Kidney glomerular epithelial cell (primary cell): ENCODE data around the gene CPNE8.

Experiments used
- DNase-seq: peaks from one replicate; lab custom pipeline; 2025; lab: John Stamatoyannopoulos, UW

The CPNE8 gene

GRCh38 chr12:38895446-38895845 lies 9.9 kb downstream of the CPNE8 start:
- DNase-seq: no peak

DNA sequence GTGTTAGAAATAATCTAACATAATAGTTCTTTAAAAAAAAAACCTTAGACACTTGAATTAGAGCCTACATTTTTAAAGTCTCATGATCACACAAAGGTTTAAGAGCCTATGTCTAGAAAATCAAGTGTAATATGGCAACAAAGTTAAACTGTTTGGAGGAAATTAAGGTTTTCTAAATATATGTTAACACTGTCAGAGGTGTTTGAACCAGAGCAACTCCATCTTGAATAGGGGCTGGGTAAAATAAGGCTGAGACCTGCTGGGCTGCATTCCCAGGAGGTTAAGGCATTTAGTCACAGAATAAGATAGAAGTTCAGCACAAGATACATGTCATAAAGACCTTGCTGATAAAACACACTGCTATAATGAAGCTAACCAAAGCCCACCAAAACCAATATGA lies 12.4 kb downstream of the CPNE8 start:
- no peak for DNase-seq

DNA sequence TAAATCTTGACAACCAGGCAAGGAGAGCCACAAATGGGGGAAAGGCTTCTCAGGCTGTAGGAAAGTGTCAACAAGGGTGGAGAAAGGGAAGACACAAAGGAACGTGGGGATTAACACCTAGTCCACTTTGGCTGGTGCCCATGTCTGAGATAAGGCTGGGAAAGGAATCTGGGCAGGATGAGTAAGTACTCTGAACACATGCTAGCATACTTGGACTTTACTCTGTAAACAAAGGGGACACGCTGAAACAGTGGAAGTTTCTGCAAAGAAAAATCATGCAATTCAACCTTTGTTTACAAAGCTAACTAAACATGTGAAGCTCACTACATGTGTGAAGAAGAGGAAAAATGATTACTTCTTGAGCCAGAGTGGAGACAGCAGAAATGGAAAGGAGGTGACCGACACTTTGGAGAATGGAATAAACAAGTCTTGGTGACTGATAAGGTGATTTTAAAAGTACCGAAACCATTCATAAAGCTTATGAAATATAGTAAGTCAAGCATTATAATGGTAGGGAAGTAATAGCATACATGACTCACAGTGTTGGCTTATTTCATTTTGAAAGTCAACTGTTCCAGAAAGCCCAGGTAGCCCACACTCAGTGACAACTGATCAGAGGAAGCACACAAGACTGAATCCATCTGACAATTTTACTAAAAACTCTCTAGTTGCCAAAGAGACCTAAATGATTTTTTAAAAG lies 13.2 kb downstream of the CPNE8 start:
- no peak for DNase-seq

GRCh38 chr12:38890102-38890855 lies 15.1 kb downstream of the CPNE8 start:
- DNase-seq: no peak

DNA sequence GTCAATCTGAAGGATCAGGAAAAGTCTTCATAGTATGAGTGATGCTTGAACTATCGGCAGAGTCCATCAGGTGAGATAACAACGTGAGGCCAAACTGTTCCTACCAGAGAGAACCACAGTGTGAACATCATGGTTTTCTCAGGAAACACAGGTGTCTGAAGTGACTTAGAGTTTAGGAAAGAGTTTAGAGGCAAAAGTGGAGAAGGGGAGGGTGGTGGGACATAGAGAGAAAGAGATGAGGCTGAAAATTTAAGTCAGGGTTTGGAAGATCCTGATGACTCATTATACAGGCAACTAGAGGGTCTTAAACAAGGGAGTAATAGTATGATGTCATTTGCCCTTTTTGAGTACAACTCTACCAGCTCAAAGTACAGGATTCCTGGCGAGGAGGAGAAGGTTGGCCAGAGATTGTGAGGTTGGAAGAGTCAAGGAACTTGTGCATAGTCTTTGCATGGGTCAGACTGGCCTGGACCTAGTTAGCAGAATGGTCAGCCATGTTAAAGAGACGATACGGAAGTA lies 16.0 kb downstream of the CPNE8 start:
- no peak for DNase-seq

GRCh38 chr12:38887770-38888169 lies 17.6 kb downstream of the CPNE8 start:
- no peak for DNase-seq

GRCh38 chr12:38886931-38887330 lies 18.5 kb downstream of the CPNE8 start:
- no peak for DNase-seq

- peak; percentile 19 for DNase-seq
Observed at GRCh38 chr12:38886064-38886463, 19.3 kb downstream of the CPNE8 start.

- no peak for DNase-seq
Observed at GRCh38 chr12:38884666-38885065, 20.7 kb downstream of the CPNE8 start.

- no peak for DNase-seq
Observed at GRCh38 chr12:38883629-38884134, 21.7 kb downstream of the CPNE8 start.

GRCh38 chr12:38880288-38880687 lies 25.1 kb downstream of the CPNE8 start:
- DNase-seq: no peak

DNA sequence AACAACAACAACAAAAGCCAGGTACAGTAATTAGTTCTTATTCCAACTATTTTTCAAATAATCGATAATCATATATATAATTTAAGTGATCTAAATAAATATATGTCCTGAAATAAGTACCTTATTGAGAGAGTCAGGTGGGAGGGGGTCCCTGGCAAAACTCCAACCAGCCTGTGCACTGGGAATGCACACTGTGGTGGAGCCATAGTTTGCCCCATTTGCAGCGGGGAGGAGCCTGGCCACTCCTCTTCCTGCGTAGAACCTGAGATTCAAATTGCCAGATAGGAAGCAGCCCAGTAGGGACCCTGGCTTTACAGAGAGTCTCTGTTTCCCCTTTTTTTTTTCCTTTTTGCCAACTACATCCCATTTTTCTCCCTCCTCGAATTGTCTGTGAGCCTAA lies 26.4 kb downstream of the CPNE8 start:
- DNase-seq: no peak

- no peak for DNase-seq
Observed at GRCh38 chr12:38878333-38878705, 27.1 kb downstream of the CPNE8 start.

DNA sequence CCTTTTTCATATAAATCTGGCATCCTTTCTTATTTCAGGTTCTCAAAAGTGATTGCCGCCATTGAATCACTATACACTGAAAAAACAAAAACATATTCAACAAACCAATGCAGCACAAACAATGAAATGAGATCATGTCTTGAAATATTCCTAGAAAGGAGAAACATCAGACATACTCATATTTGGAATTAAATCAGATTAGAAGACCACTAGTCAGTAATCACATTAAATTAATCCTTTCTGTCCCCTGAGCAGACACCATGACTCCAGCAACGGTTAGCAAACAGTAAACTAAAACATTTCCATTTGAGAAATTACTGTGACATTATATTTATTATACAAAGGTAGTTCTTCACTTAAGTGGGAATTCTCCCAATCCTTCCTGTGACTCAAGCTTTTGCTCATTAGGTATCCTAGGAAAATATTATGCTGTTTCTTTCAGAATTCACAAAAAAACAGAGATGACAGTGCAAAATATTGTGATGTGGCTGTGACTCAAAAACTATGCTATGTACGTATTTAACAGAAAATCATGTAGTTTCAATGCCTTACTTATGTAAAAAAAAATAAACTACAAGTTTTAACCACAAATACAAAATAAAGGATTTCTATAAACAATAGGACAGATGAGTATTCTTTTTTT lies 29.7 kb downstream of the CPNE8 start:
- no peak for DNase-seq

DNA sequence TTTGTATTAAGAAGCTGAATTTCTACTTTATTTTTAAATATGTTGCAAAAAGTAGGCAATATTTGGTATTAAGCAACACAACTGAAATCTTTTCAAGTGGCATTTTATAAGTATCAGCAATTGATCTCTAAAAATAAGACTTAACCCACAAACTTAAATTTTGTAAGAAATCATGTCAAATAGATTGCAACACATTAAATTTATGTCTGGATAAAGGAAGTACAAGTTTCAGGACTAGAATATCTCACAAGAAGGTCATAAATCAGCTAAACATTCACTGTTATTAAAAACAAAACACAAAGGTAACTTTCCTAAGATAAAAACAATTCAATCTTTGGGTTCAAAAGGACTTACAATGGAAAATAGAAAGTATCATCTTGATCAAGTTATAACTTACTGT lies 32.8 kb downstream of the CPNE8 start:
- no peak for DNase-seq

DNA sequence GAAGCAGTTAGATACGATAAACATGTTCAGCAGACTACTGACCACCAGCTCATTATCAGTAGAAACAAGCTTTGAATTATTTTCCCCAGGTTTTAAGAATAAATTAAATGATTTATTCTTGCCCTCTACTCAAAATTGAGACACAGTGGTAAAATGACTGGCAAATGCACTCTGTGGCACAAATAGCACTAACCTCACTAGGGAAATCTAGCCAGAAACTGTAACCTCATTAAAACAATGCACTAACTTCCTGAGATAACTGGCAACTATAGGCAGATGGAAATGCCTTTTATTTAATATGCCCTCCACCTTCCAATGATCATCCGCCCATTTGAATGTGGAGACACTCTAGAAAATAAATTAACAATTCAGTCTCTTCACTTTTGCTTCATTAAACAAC lies 33.2 kb downstream of the CPNE8 start:
- DNase-seq: no peak

DNA sequence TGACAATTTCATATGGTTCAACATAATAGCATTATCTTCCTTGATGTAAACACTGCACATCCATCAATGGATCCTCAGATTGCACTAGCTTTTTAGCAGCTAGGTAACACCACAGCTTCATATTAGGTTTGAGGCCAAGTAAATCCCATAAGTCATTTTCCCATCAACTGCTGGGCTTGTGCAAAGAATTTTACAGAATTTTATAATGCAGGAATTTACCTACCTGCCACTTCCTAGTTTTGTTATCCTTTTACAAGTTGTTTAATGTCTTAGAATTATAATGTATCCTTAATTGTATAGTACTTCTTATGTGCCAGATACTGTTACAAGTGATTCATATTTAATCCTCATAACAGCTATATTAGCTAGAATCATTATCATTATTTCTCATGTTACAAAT lies 36.4 kb downstream of the CPNE8 start:
- DNase-seq: no peak

DNA sequence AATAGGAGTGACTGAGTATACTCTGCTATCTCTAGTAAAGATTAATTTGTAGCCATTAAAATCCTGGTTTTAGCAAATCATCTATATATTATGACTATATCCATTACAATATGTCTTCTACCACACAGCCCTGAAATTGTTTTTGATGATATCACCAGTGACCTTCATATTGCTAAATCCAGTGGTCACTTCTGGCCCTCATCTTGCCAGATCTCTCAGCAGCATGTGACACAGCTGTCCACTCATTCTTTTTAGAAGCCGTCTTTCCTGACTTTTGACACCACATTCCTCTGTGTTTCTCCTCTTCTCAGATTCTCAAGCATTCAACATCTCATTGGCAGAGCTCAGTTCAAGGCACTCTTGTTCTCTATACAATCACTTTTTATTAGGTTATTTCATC lies 54.9 kb downstream of the CPNE8 start:
- no peak for DNase-seq

DNA sequence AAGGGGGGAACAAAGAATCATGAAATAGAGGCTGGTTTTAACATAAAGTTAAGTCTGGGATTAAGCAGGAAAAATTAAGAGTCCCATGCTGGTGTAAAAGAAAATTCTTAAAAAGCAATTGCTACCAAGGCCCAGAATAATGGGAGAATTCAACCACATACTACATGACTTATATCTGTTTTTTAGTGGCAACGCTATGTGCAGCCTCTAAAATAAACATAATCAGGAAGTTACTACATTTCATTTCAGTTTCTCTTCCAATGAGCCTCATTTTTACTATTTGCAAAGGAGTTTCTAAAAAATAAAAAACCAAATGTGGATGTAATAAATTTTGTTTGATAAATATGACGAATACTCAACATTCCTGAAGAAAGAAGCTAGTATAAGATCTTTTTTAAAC lies 58.1 kb downstream of the CPNE8 start:
- no peak for DNase-seq

DNA sequence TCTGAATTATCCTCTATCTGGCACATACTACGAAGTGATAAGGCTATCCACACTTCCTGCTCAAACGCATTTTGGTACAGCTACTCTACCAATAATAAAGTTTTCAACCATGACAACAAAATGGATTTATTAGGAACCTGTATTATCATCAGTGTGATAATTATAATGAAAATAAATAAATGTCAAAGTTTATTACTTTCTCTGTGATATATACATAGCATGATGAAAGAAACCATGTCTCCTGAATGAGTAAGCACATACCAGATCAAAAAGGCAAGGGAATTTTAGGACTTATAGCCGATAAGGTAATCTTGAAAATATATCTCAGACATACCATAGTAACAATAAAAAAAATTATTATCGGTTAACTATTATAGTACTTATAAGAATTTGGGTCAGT lies 61.1 kb downstream of the CPNE8 start:
- no peak for DNase-seq

DNA sequence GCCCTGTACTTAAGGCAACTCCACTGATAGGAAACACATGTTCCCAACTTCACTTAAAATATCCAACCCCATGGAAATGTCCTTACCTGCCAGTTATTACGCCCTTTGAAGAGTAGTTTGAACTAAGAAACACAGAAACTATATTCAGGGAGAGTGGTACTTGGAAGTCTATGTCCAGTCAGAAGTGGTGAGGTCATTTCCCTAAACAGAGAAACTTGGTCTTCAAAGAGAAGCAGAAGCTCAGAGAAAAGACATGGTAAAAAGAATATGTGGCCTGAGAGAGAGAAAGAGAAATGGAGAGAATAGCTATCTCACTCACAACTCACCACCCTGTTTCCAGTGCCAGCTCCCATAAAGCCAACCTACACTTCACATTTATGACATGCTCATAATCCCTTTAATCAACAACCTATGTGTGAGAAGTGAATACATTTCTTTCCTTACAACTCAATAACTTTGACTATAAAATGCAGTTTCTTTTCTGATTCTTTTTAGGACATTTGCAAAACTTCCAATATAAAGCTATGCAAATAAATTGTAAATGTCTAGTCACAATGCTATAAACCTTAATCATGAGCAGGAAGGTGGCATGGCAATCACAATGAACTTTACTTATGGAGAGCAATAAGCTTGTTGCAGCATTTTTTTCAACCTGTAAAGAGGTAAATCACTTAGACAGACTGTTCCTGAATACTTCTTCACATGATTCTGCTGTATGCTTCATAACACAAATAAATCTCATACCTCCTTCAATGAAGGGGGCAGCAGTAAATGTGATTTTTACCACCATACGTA lies 67.1 kb downstream of the CPNE8 start:
- DNase-seq: no peak

GRCh38 chr12:38831715-38832114 lies 73.7 kb downstream of the CPNE8 start:
- DNase-seq: no peak
